HG03575 (cell line): ENCODE measurements around the gene LTC4S.
"Not testable (repeated sequence)": the region's sequence is repeated elsewhere in the genome, so short reads cannot be mapped to it uniquely, and the experiment has no call there.

Source experiments
- ATAC-seq: cut with Tn5 transposase; IDR thresholded peaks from one replicate; pipeline ENCODE4 v1.9.1; 2021; ENCODE audit not compliant: unreplicated experiment, insufficient number of reproducible peaks, low FRiP score; ENCODE audit errors: extremely low read depth

LTC4S gene

GRCh38 chr5:179820483-179821297 lies 26.9 kb downstream of the LTC4S start, which contains the start of gene SQSTM1:
SQSTM1 (plus strand) TSS chr5:179820905; CDS start chr5:179820937, 32 bp downstream.
- ATAC-seq, result no peak

GRCh38 chr5:179821298-179822058 lies 27.7 kb downstream of the LTC4S start:
- ATAC-seq, result no peak

GRCh38 chr5:179822059-179822432 lies 28.3 kb downstream of the LTC4S start:
- no peak for ATAC-seq

- ATAC-seq, result no peak
Measured at GRCh38 chr5:179822444-179822990, 28.7 kb downstream of the LTC4S start.

GRCh38 chr5:179823937-179824744 lies 30.4 kb downstream of the LTC4S start:
- no peak for ATAC-seq

- ATAC-seq, result no peak
Measured at GRCh38 chr5:179824745-179825112, 30.9 kb downstream of the LTC4S start.

- ATAC-seq, result no peak
Measured at GRCh38 chr5:179825655-179826182, 31.9 kb downstream of the LTC4S start.

GRCh38 chr5:179827680-179828079 lies 33.9 kb downstream of the LTC4S start:
- ATAC-seq, result no peak

- ATAC-seq, result no peak
Measured at GRCh38 chr5:179828756-179829421, 35.1 kb downstream of the LTC4S start.

- no peak for ATAC-seq
Measured at GRCh38 chr5:179829732-179830435, 36.1 kb downstream of the LTC4S start.

GRCh38 chr5:179830818-179831468 lies 37.2 kb downstream of the LTC4S start:
- no peak for ATAC-seq

- no peak for ATAC-seq
Measured at GRCh38 chr5:179832039-179832745, 38.4 kb downstream of the LTC4S start.

- ATAC-seq, result no peak
Measured at GRCh38 chr5:179833056-179833708, 39.4 kb downstream of the LTC4S start.

GRCh38 chr5:179833709-179834070 lies 39.9 kb downstream of the LTC4S start:
- no peak for ATAC-seq

- ATAC-seq, result no peak
Measured at GRCh38 chr5:179834120-179834519, 40.3 kb downstream of the LTC4S start.

GRCh38 chr5:179834871-179835270 lies 41.1 kb downstream of the LTC4S start:
- not testable (repeated sequence) for ATAC-seq
